NCI-H2227 (cell line): ENCODE measurements around the gene LCN9.
"Not testable (repeated sequence)": the region's sequence is repeated elsewhere in the genome, so short reads cannot be mapped to it uniquely, and the experiment has no call there.

Experiments used
- DNase-seq: peaks from one replicate; lab custom pipeline; 2025; ENCODE audit not compliant: unreplicated experiment; lab: John Stamatoyannopoulos, UW

Gene LCN9

GRCh38 chr9:135670721-135671590 lies 7.8 kb downstream of the LCN9 start:
- DNase-seq, result no peak

- DNase-seq, result no peak
Observed at GRCh38 chr9:135671591-135672041, 8.5 kb downstream of the LCN9 start.

GRCh38 chr9:135672786-135673185 lies 9.7 kb downstream of the LCN9 start:
- DNase-seq, result not testable (repeated sequence)

- no peak for DNase-seq
Observed at GRCh38 chr9:135673941-135674340, 10.8 kb downstream of the LCN9 start.

GRCh38 chr9:135674977-135675376 lies 11.9 kb downstream of the LCN9 start:
- DNase-seq, result no peak

GRCh38 chr9:135676891-135677290 lies 13.8 kb downstream of the LCN9 start:
- DNase-seq, result no peak

GRCh38 chr9:135677641-135678168 lies 14.6 kb downstream of the LCN9 start:
- DNase-seq, result no peak

- no peak for DNase-seq
Observed at GRCh38 chr9:135678236-135679017, 15.3 kb downstream of the LCN9 start.

- DNase-seq, result no peak
Observed at GRCh38 chr9:135680056-135680455, 16.9 kb downstream of the LCN9 start.

GRCh38 chr9:135681161-135681560 lies 18.1 kb downstream of the LCN9 start:
- no peak for DNase-seq

GRCh38 chr9:135683401-135684034 lies 20.4 kb downstream of the LCN9 start:
- DNase-seq, result no peak

GRCh38 chr9:135684691-135685090 lies 21.6 kb downstream of the LCN9 start:
- no peak for DNase-seq

- DNase-seq, result no peak
Observed at GRCh38 chr9:135687216-135687615, 24.1 kb downstream of the LCN9 start.

- no peak for DNase-seq
Observed at GRCh38 chr9:135689011-135689410, 25.9 kb downstream of the LCN9 start.

- no peak for DNase-seq
Observed at GRCh38 chr9:135690836-135691570, 27.9 kb downstream of the LCN9 start.

GRCh38 chr9:135692410-135692809 lies 29.3 kb downstream of the LCN9 start:
- no peak for DNase-seq

- no peak for DNase-seq
Observed at GRCh38 chr9:135693265-135693664, 30.2 kb downstream of the LCN9 start.

- no peak for DNase-seq
Observed at GRCh38 chr9:135693771-135694170, 30.7 kb downstream of the LCN9 start.

GRCh38 chr9:135694414-135694813 lies 31.3 kb downstream of the LCN9 start:
- no peak for DNase-seq

GRCh38 chr9:135695036-135695435 lies 31.9 kb downstream of the LCN9 start:
- DNase-seq, result no peak

- DNase-seq, result no peak
Observed at GRCh38 chr9:135695642-135696041, 32.5 kb downstream of the LCN9 start.
